ENCODE results near the gene PHKB. TPM values are rescaled to one million over a fixed set of nuclear protein-coding genes. Genes with fewer than 3 reads are reported as not detected.

Gene PHKB
- total and polyA plus RNA-seq, 2 of the 8 experiments (the other 6 are each of a cell fraction or from before 2014, with no cell fraction given) = 18.6 to 38.3 TPM

- TF ChIP-seq POLR2AphosphoS5 (IDR thresholded peaks at IDR 0.05; ENCODE audit: low read depth, low read length) (no peak), BRCA1 (IDR thresholded peaks at IDR 0.05; ENCODE audit: low read depth, low read length) (no peak), RBBP5 (IDR thresholded peaks at IDR 0.05; ENCODE audit: borderline replicate concordance, low read depth, low read length) (no peak), ZNF274 (IDR thresholded peaks at IDR 0.05; ENCODE audit: borderline replicate concordance, extremely low read depth, low read length) (no peak), ASH2L (IDR thresholded peaks at IDR 0.05; ENCODE audit: low read length) (no peak), KDM5A (IDR thresholded peaks at IDR 0.05; ENCODE audit: low read length) (no peak), JUN (IDR thresholded peaks at IDR 0.05; ENCODE audit: low read depth, low read length) (no peak), CHD7 (IDR thresholded peaks at IDR 0.05; ENCODE audit: insufficient replicate concordance, low read length) (no peak)
Measured at GRCh38 chr16:47622451-47623176, 161.5 kb downstream of the PHKB start (continued).

Measured in H1 (cell line).